K562 (cell line): ENCODE measurements around the gene ASPDH. TPM values are rescaled to one million over a fixed set of nuclear protein-coding genes. Genes with fewer than 3 reads are reported as not detected.
A peak's percentile ranks its signal among the peaks of the same experiment; 100 is the strongest.

Source experiments
- ELF2 ChIP-seq: fragments of 250-450 bp; sonication (Bioruptor Pico); IDR thresholded peaks from 2 replicates; pipeline ENCODE4 v1.5.0; 2021; ENCODE audit warnings: mild to moderate bottlenecking
- polyA plus RNA-seq, 8 experiments: library from polyadenylated mRNA; depleted of rRNA in 4 of 8; stranded (reverse) in 5 of 8; unstranded in 3 of 8; fragments of >200 nt; fragmentation: Nextera tagmentation in 2 of 8; fragmentation: Illumina TruSeq in 1 of 8; extraction: Ambion mirVana in 2 of 8; extraction: Trizol in 1 of 8; gene quantifications; 2 replicates each; pipeline versions ENCODE4 v1.2.1 to v1.2.3, GENCODE V29; 2011 to 2014; ENCODE audit warnings: inconsistent platforms in 1 of 8, missing spikeins in 1 of 8
- total RNA-seq, 7 experiments: library from RNA; depleted of rRNA in 6 of 7; stranded (reverse); fragments of >200 nt in 6 of 7; fragmentation: Illumina TruSeq in 2 of 7; extraction: Trizol in 2 of 7; gene quantifications; 2 replicates each; pipeline versions ENCODE4 v1.2.1 to v1.2.3, GENCODE V29; 2011 to 2021; ENCODE audit warnings: low replicate concordance in 1 of 7
- TF ChIP-seq, protein P1 (sequence below): fragments of 150-350 bp; IDR thresholded peaks from 2 replicates; pipeline ENCODE4 v1.6.1; 2014; ENCODE audit warnings: low read depth, mild to moderate bottlenecking, low read length, borderline replicate concordance
- TF ChIP-seq, protein P2 (sequence below): fragments of 450-650 bp; IDR thresholded peaks from 2 replicates; pipeline ENCODE4 v1.6.1; 2016; ENCODE audit warnings: antibody characterized with exemption
- TF ChIP-seq, protein P3 (sequence below), 2 experiments: fragments of 450-650 bp; IDR thresholded peaks; 2 replicates each; pipeline ENCODE4 v1.6.1; 2018; ENCODE audit warnings: mild to moderate bottlenecking in 2 of 2, low read depth in 1 of 2; ENCODE audit not compliant: partially characterized antibody in 2 of 2
- TF ChIP-seq, protein P4 (sequence below): fragments of 450-650 bp; IDR thresholded peaks from 2 replicates; pipeline ENCODE4 v1.6.1; 2016; ENCODE audit warnings: borderline replicate concordance
- TF ChIP-seq, protein P5 (sequence below), 3 experiments: fragments of 200-800 bp in 1 of 3; fragments of 250-450 bp in 1 of 3; fragments of 450-650 bp in 1 of 3; sonication (Bioruptor Pico) in 1 of 3; sonication (Bioruptor generic) in 1 of 3; formaldehyde crosslinking in 1 of 3; IDR thresholded peaks; 2 replicates each; pipeline versions ENCODE4 v1.6.1 to v1.8.0; 2016 to 2022; ENCODE audit warnings: mild to moderate bottlenecking in 2 of 3, missing genetic modification characterization in 2 of 3, missing compliant biosample characterization in 1 of 3, moderate library complexity in 1 of 3

ASPDH gene
- total and polyA plus RNA-seq, 9 of the 15 experiments (the other 6 are each of a cell fraction or from before 2014, with no cell fraction given), result not detected

DNA sequence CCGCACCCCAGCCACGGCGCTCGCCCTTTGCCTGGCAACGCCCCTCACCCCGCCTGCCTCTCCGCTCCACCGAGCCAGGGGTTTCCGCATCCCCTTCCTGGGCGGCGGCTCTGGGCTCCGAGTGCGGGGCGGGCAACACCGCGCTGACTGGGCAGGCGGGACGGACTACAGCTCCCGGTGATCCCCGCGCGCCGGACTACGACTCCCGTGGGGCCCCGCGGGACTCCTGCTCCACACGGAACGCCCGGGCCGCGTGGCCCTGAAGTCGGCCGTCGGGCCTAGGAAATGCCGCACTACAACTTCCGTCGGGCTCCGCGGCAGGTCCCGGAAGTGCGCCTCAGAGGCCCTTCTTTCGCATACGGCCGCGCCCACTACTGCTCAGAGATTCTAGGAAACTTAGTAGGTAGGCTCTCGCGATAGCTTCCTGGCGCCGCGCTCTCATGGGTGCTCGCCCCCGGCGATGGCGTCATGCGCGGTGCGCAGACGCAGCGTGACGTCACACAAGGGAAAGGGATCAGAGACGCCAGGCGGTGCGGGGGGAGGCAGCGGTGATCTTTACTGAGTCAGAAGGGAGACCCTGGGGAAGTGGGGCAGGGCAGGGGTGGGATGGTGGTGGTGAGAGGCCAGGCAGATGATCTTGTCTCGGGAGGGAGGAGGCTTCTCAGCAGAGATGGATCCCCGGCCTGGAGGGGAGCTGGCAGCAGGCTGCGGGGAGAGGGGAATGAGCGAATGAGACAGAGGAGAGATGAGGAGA, 2.5 kb downstream of the ASPDH start, which contains the start of gene JOSD2 (continued):
- TF ChIP-seq, protein P1, sequence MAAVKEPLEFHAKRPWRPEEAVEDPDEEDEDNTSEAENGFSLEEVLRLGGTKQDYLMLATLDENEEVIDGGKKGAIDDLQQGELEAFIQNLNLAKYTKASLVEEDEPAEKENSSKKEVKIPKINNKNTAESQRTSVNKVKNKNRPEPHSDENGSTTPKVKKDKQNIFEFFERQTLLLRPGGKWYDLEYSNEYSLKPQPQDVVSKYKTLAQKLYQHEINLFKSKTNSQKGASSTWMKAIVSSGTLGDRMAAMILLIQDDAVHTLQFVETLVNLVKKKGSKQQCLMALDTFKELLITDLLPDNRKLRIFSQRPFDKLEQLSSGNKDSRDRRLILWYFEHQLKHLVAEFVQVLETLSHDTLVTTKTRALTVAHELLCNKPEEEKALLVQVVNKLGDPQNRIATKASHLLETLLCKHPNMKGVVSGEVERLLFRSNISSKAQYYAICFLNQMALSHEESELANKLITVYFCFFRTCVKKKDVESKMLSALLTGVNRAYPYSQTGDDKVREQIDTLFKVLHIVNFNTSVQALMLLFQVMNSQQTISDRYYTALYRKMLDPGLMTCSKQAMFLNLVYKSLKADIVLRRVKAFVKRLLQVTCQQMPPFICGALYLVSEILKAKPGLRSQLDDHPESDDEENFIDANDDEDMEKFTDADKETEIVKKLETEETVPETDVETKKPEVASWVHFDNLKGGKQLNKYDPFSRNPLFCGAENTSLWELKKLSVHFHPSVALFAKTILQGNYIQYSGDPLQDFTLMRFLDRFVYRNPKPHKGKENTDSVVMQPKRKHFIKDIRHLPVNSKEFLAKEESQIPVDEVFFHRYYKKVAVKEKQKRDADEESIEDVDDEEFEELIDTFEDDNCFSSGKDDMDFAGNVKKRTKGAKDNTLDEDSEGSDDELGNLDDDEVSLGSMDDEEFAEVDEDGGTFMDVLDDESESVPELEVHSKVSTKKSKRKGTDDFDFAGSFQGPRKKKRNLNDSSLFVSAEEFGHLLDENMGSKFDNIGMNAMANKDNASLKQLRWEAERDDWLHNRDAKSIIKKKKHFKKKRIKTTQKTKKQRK, result 0 out of 2 replicates have a peak, but pooled peaks have one; percentile 33
- TF ChIP-seq, protein P2, sequence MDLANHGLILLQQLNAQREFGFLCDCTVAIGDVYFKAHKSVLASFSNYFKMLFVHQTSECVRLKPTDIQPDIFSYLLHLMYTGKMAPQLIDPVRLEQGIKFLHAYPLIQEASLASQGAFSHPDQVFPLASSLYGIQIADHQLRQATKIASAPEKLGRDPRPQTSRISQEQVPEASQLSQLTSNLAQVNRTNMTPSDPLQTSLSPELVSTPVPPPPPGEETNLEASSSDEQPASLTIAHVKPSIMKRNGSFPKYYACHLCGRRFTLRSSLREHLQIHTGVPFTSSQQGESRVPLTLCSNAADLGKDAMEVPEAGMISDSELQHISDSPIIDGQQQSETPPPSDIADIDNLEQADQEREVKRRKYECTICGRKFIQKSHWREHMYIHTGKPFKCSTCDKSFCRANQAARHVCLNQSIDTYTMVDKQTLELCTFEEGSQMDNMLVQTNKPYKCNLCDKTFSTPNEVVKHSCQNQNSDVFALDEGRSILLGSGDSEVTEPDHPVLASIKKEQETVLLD, result peak; percentile 75; the same call in 1 of the 2 replicates
- peak; percentile 90 for TF ChIP-seq ELF2 (CRISPR knock-in tag)
- TF ChIP-seq, protein P3, sequence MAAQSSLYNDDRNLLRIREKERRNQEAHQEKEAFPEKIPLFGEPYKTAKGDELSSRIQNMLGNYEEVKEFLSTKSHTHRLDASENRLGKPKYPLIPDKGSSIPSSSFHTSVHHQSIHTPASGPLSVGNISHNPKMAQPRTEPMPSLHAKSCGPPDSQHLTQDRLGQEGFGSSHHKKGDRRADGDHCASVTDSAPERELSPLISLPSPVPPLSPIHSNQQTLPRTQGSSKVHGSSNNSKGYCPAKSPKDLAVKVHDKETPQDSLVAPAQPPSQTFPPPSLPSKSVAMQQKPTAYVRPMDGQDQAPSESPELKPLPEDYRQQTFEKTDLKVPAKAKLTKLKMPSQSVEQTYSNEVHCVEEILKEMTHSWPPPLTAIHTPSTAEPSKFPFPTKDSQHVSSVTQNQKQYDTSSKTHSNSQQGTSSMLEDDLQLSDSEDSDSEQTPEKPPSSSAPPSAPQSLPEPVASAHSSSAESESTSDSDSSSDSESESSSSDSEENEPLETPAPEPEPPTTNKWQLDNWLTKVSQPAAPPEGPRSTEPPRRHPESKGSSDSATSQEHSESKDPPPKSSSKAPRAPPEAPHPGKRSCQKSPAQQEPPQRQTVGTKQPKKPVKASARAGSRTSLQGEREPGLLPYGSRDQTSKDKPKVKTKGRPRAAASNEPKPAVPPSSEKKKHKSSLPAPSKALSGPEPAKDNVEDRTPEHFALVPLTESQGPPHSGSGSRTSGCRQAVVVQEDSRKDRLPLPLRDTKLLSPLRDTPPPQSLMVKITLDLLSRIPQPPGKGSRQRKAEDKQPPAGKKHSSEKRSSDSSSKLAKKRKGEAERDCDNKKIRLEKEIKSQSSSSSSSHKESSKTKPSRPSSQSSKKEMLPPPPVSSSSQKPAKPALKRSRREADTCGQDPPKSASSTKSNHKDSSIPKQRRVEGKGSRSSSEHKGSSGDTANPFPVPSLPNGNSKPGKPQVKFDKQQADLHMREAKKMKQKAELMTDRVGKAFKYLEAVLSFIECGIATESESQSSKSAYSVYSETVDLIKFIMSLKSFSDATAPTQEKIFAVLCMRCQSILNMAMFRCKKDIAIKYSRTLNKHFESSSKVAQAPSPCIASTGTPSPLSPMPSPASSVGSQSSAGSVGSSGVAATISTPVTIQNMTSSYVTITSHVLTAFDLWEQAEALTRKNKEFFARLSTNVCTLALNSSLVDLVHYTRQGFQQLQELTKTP (IDR thresholded peaks at IDR 0.05; ENCODE audit: low read depth in 1 of 2, partially characterized antibody in 2 of 2), result peak; percentile 18 to 97
- TF ChIP-seq, protein P4, sequence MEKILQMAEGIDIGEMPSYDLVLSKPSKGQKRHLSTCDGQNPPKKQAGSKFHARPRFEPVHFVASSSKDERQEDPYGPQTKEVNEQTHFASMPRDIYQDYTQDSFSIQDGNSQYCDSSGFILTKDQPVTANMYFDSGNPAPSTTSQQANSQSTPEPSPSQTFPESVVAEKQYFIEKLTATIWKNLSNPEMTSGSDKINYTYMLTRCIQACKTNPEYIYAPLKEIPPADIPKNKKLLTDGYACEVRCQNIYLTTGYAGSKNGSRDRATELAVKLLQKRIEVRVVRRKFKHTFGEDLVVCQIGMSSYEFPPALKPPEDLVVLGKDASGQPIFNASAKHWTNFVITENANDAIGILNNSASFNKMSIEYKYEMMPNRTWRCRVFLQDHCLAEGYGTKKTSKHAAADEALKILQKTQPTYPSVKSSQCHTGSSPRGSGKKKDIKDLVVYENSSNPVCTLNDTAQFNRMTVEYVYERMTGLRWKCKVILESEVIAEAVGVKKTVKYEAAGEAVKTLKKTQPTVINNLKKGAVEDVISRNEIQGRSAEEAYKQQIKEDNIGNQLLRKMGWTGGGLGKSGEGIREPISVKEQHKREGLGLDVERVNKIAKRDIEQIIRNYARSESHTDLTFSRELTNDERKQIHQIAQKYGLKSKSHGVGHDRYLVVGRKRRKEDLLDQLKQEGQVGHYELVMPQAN, result peak; percentile 21; the same call in 1 of the 2 replicates
- TF ChIP-seq, protein P5, sequence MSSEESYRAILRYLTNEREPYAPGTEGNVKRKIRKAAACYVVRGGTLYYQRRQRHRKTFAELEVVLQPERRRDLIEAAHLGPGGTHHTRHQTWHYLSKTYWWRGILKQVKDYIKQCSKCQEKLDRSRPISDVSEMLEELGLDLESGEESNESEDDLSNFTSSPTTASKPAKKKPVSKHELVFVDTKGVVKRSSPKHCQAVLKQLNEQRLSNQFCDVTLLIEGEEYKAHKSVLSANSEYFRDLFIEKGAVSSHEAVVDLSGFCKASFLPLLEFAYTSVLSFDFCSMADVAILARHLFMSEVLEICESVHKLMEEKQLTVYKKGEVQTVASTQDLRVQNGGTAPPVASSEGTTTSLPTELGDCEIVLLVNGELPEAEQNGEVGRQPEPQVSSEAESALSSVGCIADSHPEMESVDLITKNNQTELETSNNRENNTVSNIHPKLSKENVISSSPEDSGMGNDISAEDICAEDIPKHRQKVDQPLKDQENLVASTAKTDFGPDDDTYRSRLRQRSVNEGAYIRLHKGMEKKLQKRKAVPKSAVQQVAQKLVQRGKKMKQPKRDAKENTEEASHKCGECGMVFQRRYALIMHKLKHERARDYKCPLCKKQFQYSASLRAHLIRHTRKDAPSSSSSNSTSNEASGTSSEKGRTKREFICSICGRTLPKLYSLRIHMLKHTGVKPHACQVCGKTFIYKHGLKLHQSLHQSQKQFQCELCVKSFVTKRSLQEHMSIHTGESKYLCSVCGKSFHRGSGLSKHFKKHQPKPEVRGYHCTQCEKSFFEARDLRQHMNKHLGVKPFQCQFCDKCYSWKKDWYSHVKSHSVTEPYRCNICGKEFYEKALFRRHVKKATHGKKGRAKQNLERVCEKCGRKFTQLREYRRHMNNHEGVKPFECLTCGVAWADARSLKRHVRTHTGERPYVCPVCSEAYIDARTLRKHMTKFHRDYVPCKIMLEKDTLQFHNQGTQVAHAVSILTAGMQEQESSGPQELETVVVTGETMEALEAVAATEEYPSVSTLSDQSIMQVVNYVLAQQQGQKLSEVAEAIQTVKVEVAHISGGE (CRISPR knock-in tag; IDR thresholded peaks at IDR 0.05), result peak in 1 of 3 experiments; percentile 97; a peak in 3 of 6 replicates
